Measurements from ENCODE around the gene CHRNA10.
A peak's percentile ranks its signal among the peaks of the same experiment; 100 is the strongest.
"Not testable (repeated sequence)": the region's sequence is repeated elsewhere in the genome, so short reads cannot be mapped to it uniquely, and the experiment has no call there.

CHRNA10 gene

DNA sequence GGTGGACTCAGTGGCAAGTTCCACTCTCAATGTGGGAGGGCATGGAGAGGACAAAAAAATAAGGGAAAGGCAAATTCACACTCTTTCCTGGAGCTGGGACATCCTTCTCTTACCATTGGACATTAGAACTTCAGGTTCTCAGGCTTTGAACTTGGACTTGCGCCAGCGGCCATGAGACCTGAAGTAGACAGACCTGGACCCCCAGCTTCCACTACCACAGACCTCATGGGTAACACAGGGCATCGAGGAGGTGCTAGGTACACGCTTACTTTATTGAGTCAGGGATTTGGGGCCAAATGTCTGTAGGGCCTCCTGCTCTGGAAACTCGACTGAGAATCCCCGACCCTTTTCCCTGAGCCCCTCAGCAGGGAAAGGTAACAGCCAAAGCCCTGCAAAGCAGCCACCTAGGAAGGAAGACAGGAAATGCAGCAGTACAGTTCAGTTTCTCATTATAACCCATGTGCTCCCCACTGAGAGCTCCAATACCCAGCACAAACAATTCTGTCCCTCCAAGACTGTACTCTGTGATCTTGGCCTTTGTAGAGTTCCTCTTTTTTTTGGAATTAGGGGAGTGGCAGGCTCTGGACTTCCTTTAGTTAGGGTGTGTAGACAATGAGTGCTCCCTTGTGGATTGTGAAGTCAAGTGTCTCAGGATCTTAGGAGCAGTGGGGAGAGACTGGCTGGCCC lies 5.7 kb downstream of the CHRNA10 start:
- DNase-seq (ENCODE audit: low read depth, low spot score): no peak

GRCh38 chr11:3664032-3664630 lies 7.1 kb downstream of the CHRNA10 start:
- DNase-seq (ENCODE audit: low read depth, low spot score): no peak

DNA sequence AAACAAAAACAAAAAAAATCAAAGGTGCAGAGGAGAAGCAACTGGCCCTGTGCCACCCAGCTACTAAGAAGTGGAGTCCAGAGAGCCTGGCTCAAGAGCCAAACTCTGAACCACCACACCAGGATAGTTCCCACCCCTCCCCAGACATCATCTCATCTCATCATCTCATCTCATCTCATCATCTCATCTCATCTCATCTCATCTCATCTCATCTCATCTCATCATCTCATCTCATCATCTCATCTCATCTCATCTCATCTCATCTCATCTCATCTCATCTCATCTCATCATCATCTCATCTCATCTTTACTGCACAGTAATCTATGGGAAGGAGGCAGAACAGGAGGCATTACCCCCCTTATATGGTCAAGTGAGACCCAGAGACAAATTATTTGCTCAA lies 8.3 kb downstream of the CHRNA10 start:
- no peak for DNase-seq (ENCODE audit: low read depth, low spot score)

GRCh38 chr11:3660960-3661359 lies 10.2 kb downstream of the CHRNA10 start:
- no peak for DNase-seq (ENCODE audit: low read depth, low spot score)

DNA sequence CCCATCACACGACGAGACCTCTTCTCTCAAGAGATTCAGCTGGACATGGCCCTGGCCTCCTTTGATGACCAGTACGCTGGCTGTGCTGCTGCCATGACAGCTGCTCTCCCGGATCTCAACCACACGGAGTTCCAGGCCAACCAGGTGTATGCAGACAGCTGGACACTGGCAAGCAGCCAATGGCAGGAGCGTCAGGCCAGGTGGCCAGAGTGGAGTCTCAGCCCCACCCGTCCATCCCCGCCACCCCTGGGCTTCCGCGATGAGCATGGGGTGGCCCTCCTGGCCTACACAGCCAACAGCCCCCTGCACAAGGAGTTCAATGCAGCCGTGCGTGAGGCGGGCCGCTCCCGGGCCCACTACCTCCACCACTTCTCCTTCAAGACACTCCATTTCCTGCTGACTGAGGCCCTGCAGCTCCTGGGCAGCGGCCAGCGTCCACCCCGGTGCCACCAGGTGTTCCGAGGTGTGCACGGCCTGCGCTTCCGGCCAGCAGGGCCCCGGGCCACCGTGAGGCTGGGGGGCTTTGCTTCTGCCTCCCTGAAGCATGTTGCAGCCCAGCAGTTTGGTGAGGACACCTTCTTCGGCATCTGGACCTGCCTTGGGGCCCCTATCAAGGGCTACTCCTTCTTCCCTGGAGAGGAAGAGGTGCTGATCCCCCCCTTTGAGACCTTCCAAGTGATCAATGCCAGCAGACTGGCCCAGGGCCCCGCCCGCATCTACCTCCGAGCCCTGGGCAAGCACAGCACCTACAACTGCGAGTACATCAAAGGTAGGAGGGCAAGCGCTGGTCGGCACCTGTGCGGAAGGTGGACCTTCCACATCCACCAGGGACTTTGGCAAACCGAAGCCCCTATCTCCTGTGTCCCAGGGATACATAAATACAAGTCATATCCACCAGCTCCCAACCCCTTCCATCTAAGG lies 11.3 kb downstream of the CHRNA10 start:
- no peak for DNase-seq (ENCODE audit: low read depth, low spot score)

- DNase-seq (ENCODE audit: low read depth, low spot score): no peak
Measured at GRCh38 chr11:3658252-3658651, 12.9 kb downstream of the CHRNA10 start.

GRCh38 chr11:3657331-3657730 lies 13.9 kb downstream of the CHRNA10 start:
- DNase-seq (ENCODE audit: low read depth, low spot score): not testable (repeated sequence)

DNA sequence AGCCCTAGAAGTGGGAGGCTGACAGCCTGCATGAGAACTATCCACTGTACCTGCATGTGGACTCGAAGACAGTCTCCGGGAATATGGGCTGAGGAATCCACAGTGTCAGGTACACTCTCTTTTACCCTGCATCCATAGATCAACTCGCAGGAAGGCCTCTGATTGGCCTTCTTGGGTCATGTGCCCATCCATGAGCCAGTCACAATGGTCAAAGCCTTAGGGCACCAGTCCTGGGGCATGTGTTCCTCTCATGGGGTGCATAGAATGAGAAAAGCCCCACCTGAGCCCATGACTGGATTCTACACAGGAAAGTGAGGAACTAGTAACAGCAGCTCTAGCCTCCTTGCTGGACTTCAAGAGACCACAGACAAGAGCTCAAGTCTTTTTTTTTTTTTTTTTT lies 15.6 kb downstream of the CHRNA10 start:
- DNase-seq (ENCODE audit: low read depth, low spot score): no peak

DNA sequence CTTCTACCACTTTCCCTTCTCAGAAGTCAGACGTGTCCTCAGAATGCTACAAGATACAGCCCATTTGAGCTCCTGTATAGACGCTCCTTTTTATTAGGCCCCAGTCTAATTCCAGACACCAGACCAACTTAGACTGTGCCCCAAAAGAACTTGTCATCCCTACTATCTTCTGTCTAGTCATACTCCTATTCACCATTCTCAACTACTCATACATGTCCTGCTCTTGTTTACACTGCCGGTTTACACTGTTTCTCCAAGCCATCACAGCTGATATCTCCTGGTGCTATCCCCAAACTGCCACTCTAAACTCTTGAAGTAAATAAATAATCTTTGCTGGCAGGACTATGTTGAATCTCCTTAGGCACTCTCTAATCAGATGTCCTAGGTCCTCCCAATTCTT lies 18.7 kb downstream of the CHRNA10 start:
- not testable (repeated sequence) for DNase-seq (ENCODE audit: low read depth, low spot score)

- not testable (repeated sequence) for DNase-seq (ENCODE audit: low read depth, low spot score)
Measured at GRCh38 chr11:3649374-3649773, 21.8 kb downstream of the CHRNA10 start.

DNA sequence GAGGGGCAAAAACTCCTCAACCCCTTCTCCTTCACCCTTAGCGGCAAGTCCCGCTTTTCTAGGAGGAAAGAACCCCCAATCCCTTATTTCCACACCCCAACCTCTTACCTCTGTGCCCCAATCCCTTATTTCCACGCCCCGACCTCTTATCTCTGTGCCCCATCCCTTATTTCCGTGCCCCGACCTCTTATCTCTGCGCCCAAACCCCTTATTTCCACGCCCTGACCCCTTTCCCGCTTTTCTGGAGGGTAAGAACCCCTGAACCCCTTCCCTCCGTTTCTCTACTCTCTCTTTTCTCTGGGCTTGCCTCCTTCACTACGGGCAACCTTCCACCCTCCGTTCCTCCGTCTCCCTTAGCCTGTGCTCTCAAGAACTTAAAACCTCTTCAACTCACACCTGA lies 22.3 kb downstream of the CHRNA10 start:
- not testable (repeated sequence) for DNase-seq (ENCODE audit: low read depth, low spot score)

- no peak for DNase-seq (ENCODE audit: low read depth, low spot score)
Measured at GRCh38 chr11:3645552-3645951, 25.6 kb downstream of the CHRNA10 start.

- no peak for DNase-seq (ENCODE audit: low read depth, low spot score)
Measured at GRCh38 chr11:3644817-3645235, 26.4 kb downstream of the CHRNA10 start, which contains the start of gene ART1. ART1 (plus strand) TSS chr11:3645128; CDS start chr11:3659214, 14,086 bp downstream.

DNA sequence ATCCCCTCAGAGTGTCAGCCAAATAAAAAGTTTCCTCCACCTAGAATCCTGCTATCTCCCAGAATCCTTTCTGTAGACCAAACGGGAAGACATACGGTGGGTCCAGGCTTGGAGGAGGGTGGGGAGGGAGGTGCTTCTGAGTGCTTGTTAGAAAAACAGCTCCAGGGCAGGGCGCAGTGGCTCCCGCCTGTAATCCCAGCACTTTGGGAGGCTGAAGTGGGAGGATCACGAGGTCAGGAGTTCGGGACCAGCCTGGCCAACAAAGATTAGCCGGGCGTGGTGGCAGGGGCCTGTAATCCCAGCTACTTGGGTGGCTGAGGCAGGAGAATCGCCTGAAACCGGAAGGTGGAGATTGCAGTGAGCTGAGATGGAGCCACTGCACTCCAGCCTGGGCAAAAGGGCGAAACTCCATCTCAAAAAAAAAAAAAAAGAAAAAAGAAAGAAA lies 28.1 kb downstream of the CHRNA10 start:
- not testable (repeated sequence) for DNase-seq (ENCODE audit: low read depth, low spot score)

GRCh38 chr11:3642071-3642951 lies 28.9 kb downstream of the CHRNA10 start:
- peak; percentile 78 for DNase-seq (ENCODE audit: low read depth, low spot score)

- no peak for DNase-seq (ENCODE audit: low read depth, low spot score)
Measured at GRCh38 chr11:3641701-3642070, 29.5 kb downstream of the CHRNA10 start, which contains the start of gene ART5. ART5 (minus strand) TSS chr11:3641992; CDS start chr11:3641862, 130 bp downstream.

GRCh38 chr11:3641191-3641590 lies 30.0 kb downstream of the CHRNA10 start:
- no peak for DNase-seq (ENCODE audit: low read depth, low spot score)

DNA sequence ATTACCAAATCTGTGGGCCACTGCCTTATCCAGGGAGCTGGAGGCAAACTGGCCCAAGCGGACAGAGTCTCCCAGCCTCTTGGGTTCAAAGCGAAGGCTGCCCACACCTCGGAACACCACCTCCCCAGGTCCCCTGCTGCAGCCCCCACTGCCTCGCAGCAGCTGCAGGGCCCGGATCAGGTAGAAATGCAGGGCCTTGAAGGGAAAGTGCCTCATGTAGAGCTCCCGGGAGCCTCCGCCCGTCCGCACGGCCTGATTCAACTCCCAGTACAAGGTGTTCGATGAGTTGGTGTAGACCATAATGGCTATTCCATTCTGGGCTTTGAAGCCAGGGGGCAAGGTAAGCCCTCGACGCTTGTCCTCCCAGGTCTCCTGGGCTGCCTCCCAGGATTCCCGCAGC lies 31.3 kb downstream of the CHRNA10 start:
- no peak for DNase-seq (ENCODE audit: low read depth, low spot score)

GRCh38 chr11:3638513-3638912 lies 32.7 kb downstream of the CHRNA10 start:
- DNase-seq (ENCODE audit: low read depth, low spot score): no peak

DNA sequence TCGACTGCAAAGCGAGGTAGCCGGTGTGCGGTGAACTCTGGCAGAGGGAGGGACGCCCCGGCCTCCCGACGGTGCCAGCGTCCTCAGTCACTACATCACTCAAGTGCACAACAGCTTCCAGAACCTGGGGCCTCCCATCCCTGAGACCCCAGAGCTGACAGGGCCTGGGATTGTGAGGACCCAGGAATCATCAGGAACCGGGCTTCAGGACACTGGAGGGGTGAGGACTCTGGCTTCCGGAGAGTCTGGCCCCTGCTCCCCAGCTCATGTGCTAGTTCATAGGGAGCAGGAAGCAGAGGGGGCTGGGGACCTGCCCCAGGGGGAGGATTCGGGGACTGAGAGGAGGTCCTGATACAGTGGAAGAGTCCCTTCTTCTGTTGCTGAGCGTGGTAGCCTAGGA lies 34.0 kb downstream of the CHRNA10 start:
- DNase-seq (ENCODE audit: low read depth, low spot score): no peak

Data from iPS DF 19.7 (cell line).